H9 (cell line): Measurements from ENCODE around the gene PCDHGA6. TPM values are rescaled to one million over a fixed set of nuclear protein-coding genes. Genes with fewer than 3 reads are reported as not detected.

Experiments
- DNase-seq: peaks from one replicate; pipeline ENCODE4 v3.0.0-alpha.2; 2017
- H2AFZ ChIP-seq: one replicate; pipeline ENCODE4 v1.6.1; 2013; ENCODE audit warnings: mild to moderate bottlenecking, low read length, control low read depth, moderate library complexity
- H2AK5ac ChIP-seq: 2 replicates; pipeline ENCODE4 v1.6.1; 2013; ENCODE audit warnings: low read length, control low read depth, mixed read lengths; ENCODE audit not compliant: insufficient read length
- H2BK120ac ChIP-seq: one replicate; pipeline ENCODE4 v1.6.1; 2013; ENCODE audit warnings: low read depth, mild to moderate bottlenecking, low read length, control low read depth, inconsistent platforms; ENCODE audit not compliant: poor library complexity, severe bottlenecking
- H2BK12ac ChIP-seq: 2 replicates; pipeline ENCODE4 v1.6.1; 2013; ENCODE audit warnings: low read length, control low read depth, mixed read lengths, low read depth; ENCODE audit not compliant: insufficient read length
- H2BK15ac ChIP-seq: 2 replicates; pipeline ENCODE4 v1.6.1; 2013; ENCODE audit warnings: low read depth, low read length, control low read depth
- H2BK20ac ChIP-seq: one replicate; pipeline ENCODE4 v1.6.1; 2013; ENCODE audit warnings: low read depth, mild to moderate bottlenecking, low read length, control low read depth, inconsistent platforms; ENCODE audit not compliant: poor library complexity, severe bottlenecking
- H2BK5ac ChIP-seq: 2 replicates; pipeline ENCODE4 v1.6.1; 2013; ENCODE audit warnings: low read length, control low read depth, mixed read lengths; ENCODE audit not compliant: insufficient read length
- H3K14ac ChIP-seq: 2 replicates; pipeline ENCODE4 v1.6.1; 2013; ENCODE audit warnings: low read length, control low read depth; ENCODE audit not compliant: insufficient read depth
- H3K18ac ChIP-seq: 2 replicates; pipeline ENCODE4 v1.6.1; 2013; ENCODE audit warnings: low read depth, mild to moderate bottlenecking, mixed read lengths, low read length, control low read depth; ENCODE audit not compliant: insufficient read length
- H3K23ac ChIP-seq: 2 replicates; pipeline ENCODE4 v1.6.1; 2013; ENCODE audit warnings: low read length, control low read depth, mixed read lengths, low read depth; ENCODE audit not compliant: insufficient read length
- H3K23me2 ChIP-seq: 2 replicates; pipeline ENCODE4 v1.6.1; 2013; ENCODE audit warnings: low read depth, mild to moderate bottlenecking, mixed read lengths, low read length, control low read depth; ENCODE audit not compliant: insufficient read length, poor library complexity, severe bottlenecking
- H3K27ac ChIP-seq: 2 replicates; pipeline ENCODE4 v1.5.1; 2013; ENCODE audit warnings: low read length, control low read depth, mixed read lengths, low read depth; ENCODE audit not compliant: insufficient read length
- H3K27me3 ChIP-seq: 2 replicates; pipeline ENCODE4 v1.6.1; 2013; ENCODE audit warnings: low read length, control low read depth, inconsistent platforms; ENCODE audit not compliant: insufficient read depth
- H3K4ac ChIP-seq: 2 replicates; pipeline ENCODE4 v1.6.1; 2013; ENCODE audit warnings: low read depth, mild to moderate bottlenecking, control low read depth, inconsistent platforms, low read length, moderate library complexity
- H3K4me1 ChIP-seq: 2 replicates; pipeline ENCODE4 v1.6.1; 2013; ENCODE audit warnings: low read length, control low read depth, inconsistent platforms; ENCODE audit not compliant: insufficient read depth
- H3K4me2 ChIP-seq: 2 replicates; pipeline ENCODE4 v1.6.1; 2013; ENCODE audit warnings: low read length, control low read depth, mixed read lengths; ENCODE audit not compliant: insufficient read length, insufficient read depth
- H3K56ac ChIP-seq: 2 replicates; pipeline ENCODE4 v1.6.1; 2013; ENCODE audit warnings: low read depth, mild to moderate bottlenecking, mixed read lengths, low read length, control low read depth; ENCODE audit not compliant: insufficient read length
- H3K79me1 ChIP-seq: 2 replicates; pipeline ENCODE4 v1.6.1; 2013; ENCODE audit warnings: low read depth, mild to moderate bottlenecking, moderate library complexity, low read length, control low read depth, inconsistent platforms; ENCODE audit not compliant: insufficient read depth, poor library complexity, severe bottlenecking
- H3K79me2 ChIP-seq: 2 replicates; pipeline ENCODE4 v1.6.1; 2013; ENCODE audit warnings: low read length, control low read depth, inconsistent platforms; ENCODE audit not compliant: insufficient read depth
- H3K9ac ChIP-seq: 2 replicates; pipeline ENCODE4 v1.6.1; 2013; ENCODE audit warnings: low read length, control low read depth, mixed read lengths; ENCODE audit not compliant: insufficient read length; ENCODE audit errors: extremely low read depth
- H3K9me3 ChIP-seq: one replicate; pipeline ENCODE4 v1.6.1; 2013; ENCODE audit warnings: low read depth, low read length, inconsistent platforms; ENCODE audit not compliant: control insufficient read depth
- H3T11ph ChIP-seq: one replicate; pipeline ENCODE4 v1.6.1; 2013; ENCODE audit warnings: mild to moderate bottlenecking, low read length, control low read depth, inconsistent platforms
- H4K20me1 ChIP-seq: one replicate; pipeline ENCODE4 v1.6.1; 2013; ENCODE audit not compliant: control insufficient read depth, insufficient read length, insufficient read depth
- H4K5ac ChIP-seq: 2 replicates; pipeline ENCODE4 v1.6.1; 2013; ENCODE audit warnings: low read depth, mild to moderate bottlenecking, mixed read lengths, low read length, control low read depth; ENCODE audit not compliant: insufficient read length
- H4K8ac ChIP-seq: replicated peaks from 2 replicates; pipeline ENCODE4 v1.6.1; 2013; ENCODE audit warnings: low read length, control low read depth, mixed read lengths, low read depth; ENCODE audit not compliant: insufficient read length
- H4K91ac ChIP-seq: 2 replicates; pipeline ENCODE4 v1.6.1; 2013; ENCODE audit warnings: low read depth, mild to moderate bottlenecking, moderate library complexity, mixed read lengths, low read length, control low read depth; ENCODE audit not compliant: insufficient read length
- H3K27ac Mint-ChIP-seq, 3 experiments: 2 replicates in 2 of 3; 3 replicates in 1 of 3; pipeline ENCODE4 v1.8.0; 2020 to 2021; ENCODE audit warnings: mixed read lengths in 3 of 3, mild to moderate bottlenecking in 1 of 3, moderate library complexity in 1 of 3
- H3K27me3 Mint-ChIP-seq: 2 replicates; pipeline ENCODE4 v1.8.0; 2021; ENCODE audit warnings: low read depth, mild to moderate bottlenecking, moderate library complexity, mixed read lengths
- H3K36me3 Mint-ChIP-seq, 3 experiments: 2 replicates in 2 of 3; 3 replicates in 1 of 3; pipeline ENCODE4 v1.8.0; 2020 to 2021; ENCODE audit warnings: low read depth in 3 of 3, mixed read lengths in 3 of 3; ENCODE audit not compliant: insufficient read depth in 1 of 3
- H3K4me1 Mint-ChIP-seq, 2 experiments: 2 replicates each; pipeline ENCODE4 v1.8.0; 2020; ENCODE audit warnings: mixed read lengths in 2 of 2
- H3K4me3 Mint-ChIP-seq, 2 experiments: 2 replicates in 1 of 2; 3 replicates in 1 of 2; pipeline ENCODE4 v1.8.0; 2020 to 2021; ENCODE audit warnings: mild to moderate bottlenecking in 2 of 2, mixed read lengths in 2 of 2, moderate library complexity in 1 of 2
- H3K9me3 Mint-ChIP-seq, 2 experiments: 2 replicates in 1 of 2; 3 replicates in 1 of 2; pipeline ENCODE4 v1.8.0; 2020; ENCODE audit warnings: mild to moderate bottlenecking in 2 of 2, mixed read lengths in 2 of 2, moderate library complexity in 1 of 2
- CTCF ChIP-seq: fragments of 200-600 bp; sonication (generic); conservative IDR thresholded peaks from 3 replicates; pipeline ENCODE4 v1.8.0; 2021; ENCODE audit warnings: antibody characterized with exemption, mild to moderate bottlenecking
- whole genome bisulfite sequencing: extraction: QIAGEN DNeasy Blood & Tissue Kit; methylation state at CpG from one replicate; pipeline ENCODE4 v1.1.7; 2013; ENCODE audit warnings: missing lambda C conversion rate, low lambda C conversion rate, mixed read lengths; ENCODE audit not compliant: insufficient read length; ENCODE audit errors: extremely low coverage; 5-methylcytosine and 5-hydroxymethylcytosine counted together
- total RNA-seq: library from RNA; stranded (reverse); gene quantifications from 2 replicates; pipeline ENCODE4 v1.2.1, GENCODE V29; 2021

The PCDHGA6 gene
- total RNA-seq, 1 experiment from 2014 or later: 1.7 TPM

- no peak within 1 kb of the TSS for H4K91ac ChIP-seq
- H4K20me1 ChIP-seq: no peaks in the 10 kb centered on the region
- no peak for TF ChIP-seq CTCF
- no peak within 1 kb of the TSS for H2BK15ac ChIP-seq
- no peak within 1 kb of the TSS for H2BK120ac ChIP-seq
- Mint-ChIP-seq H3K27me3 (peaks cover 5% of the 10 kb centered on the region; the same call in 1 of the 2 replicates), H3K27ac (no peak within 1 kb of the TSS), H3K4me3 (no peak within 1 kb of the TSS), H3K4me1 (no peaks in the 10 kb centered on the region), H3K9me3 (peaks cover 66% of the 10 kb centered on the region in 2 experiments), H3K36me3 (peaks cover 12 to 34% (median 22%) of the 10 kb centered on the region in 3 experiments; a peak in 6 of 7 replicates)
- H3K4me1 ChIP-seq: no peaks in the 10 kb centered on the region
- no peaks in the 10 kb centered on the region for H3K27me3 ChIP-seq
- H4K5ac ChIP-seq: no peak within 1 kb of the TSS
- H2AK5ac ChIP-seq: no peak within 1 kb of the TSS
- no peaks in the 10 kb centered on the region for H3K23me2 ChIP-seq
- no peak within 1 kb of the TSS for H3K56ac ChIP-seq
- H3K4ac ChIP-seq: no peak within 1 kb of the TSS
- no peak within 1 kb of the TSS for H3K23ac ChIP-seq
- no peak within 1 kb of the TSS for H3T11ph ChIP-seq
- H3K27ac ChIP-seq: no peak within 1 kb of the TSS
- no peak within 1 kb of the TSS for H2AFZ ChIP-seq
- H2BK12ac ChIP-seq: no peak within 1 kb of the TSS
- H3K4me2 ChIP-seq: no peak within 1 kb of the TSS
- DNase-seq: no peak
- no peak within 1 kb of the TSS for H3K18ac ChIP-seq
- H2BK5ac ChIP-seq: no peak within 1 kb of the TSS
- no peak within 1 kb of the TSS for H3K9ac ChIP-seq
- H2BK20ac ChIP-seq: no peak within 1 kb of the TSS
- H4K8ac ChIP-seq: no peak within 1 kb of the TSS
- no peaks in the 10 kb centered on the region for H3K79me2 ChIP-seq
- H3K79me1 ChIP-seq: no peaks in the 10 kb centered on the region
- H3K9me3 ChIP-seq: peaks cover 21% of the 10 kb centered on the region
- no peak within 1 kb of the TSS for H3K14ac ChIP-seq
- WGBS: no CpG with 5 or more reads among the region's 37 CpGs
Observed at GRCh38 chr5:141382469-141383294, 9.0 kb downstream of the PCDHGA6 start, which contains the start of gene PCDHGA7. PCDHGA7 (plus strand) TSS chr5:141382742; CDS start chr5:141382900, 158 bp downstream.
